Endothelial cell of umbilical vein (primary cell): ENCODE results near the gene GBF1. TPM values are rescaled to one million over a fixed set of nuclear protein-coding genes. Genes with fewer than 3 reads are reported as not detected.

Source experiments
- BruUV-seq: library from RNA; stranded (reverse); fragments of 400-500 nt; replicated peaks from 2 replicates; lab custom pipeline; 2021; lab: Mats Ljungman, UMichigan
- CTCF ChIA-PET: fragments of 300-600, 350-600 bp; sonication (Branson Sonifier 250); formaldehyde crosslinking; loops from one replicate; lab custom pipeline; 2021; ENCODE audit warnings: antibody characterized with exemption, inconsistent platforms; lab: Charles Lee
- POLR2A ChIA-PET: fragments of 300-600, 350-600 bp; sonication (Branson Sonifier 250); formaldehyde crosslinking; loops from one replicate; lab custom pipeline; 2021; ENCODE audit warnings: antibody characterized with exemption, inconsistent platforms; lab: Charles Lee
- DNase-seq: peaks from one replicate; pipeline ENCODE4 v3.0.0-alpha.2; 2011; ENCODE audit warnings: low read depth, low spot score
- FAIRE-seq: peaks from 2 replicates; lab custom pipeline; 2011; peaks lifted over from hg19 to GRCh38; lab: Jason Lieb, UNC
- H2AFZ ChIP-seq: 2 replicates; pipeline ENCODE4 v1.6.0; 2012; ENCODE audit warnings: low read depth, low read length, control low read depth, inconsistent platforms
- H3K27ac ChIP-seq: 2 replicates; pipeline ENCODE4 v1.5.1; 2011; ENCODE audit warnings: low read depth, mild to moderate bottlenecking, control low read depth, low read length, moderate library complexity; ENCODE audit not compliant: insufficient read depth
- H3K27me3 ChIP-seq, 2 experiments: 2 replicates each; pipeline versions ENCODE4 v1.6.0 to v1.6.1; 2011; ENCODE audit warnings: low read length in 2 of 2, mixed read lengths in 1 of 2; ENCODE audit not compliant: control insufficient read depth in 2 of 2, insufficient read depth in 2 of 2
- H3K36me3 ChIP-seq, 2 experiments: 2 replicates in 1 of 2; 3 replicates in 1 of 2; pipeline ENCODE4 v1.5.1; 2011; ENCODE audit warnings: low read length in 2 of 2, mild to moderate bottlenecking in 1 of 2, moderate library complexity in 1 of 2; ENCODE audit not compliant: control insufficient read depth in 2 of 2, insufficient read depth in 2 of 2; ENCODE audit errors: extremely low read depth in 1 of 2
- H3K4me1 ChIP-seq: 3 replicates; pipeline ENCODE4 v1.5.1; 2011; ENCODE audit warnings: mild to moderate bottlenecking, low read length; ENCODE audit not compliant: control insufficient read depth, insufficient read depth; ENCODE audit errors: extremely low read depth
- H3K4me2 ChIP-seq: 2 replicates; pipeline ENCODE4 v1.6.1; 2011; ENCODE audit warnings: low read length, control low read depth, mixed read lengths; ENCODE audit not compliant: insufficient read depth
- H3K4me3 ChIP-seq, 3 experiments: fragments of 200-600 bp in 1 of 3; sonication (generic), shearing (Covaris generic) in 1 of 3; replicated peaks in 1 of 3; 2 replicates each; pipeline ENCODE4 v1.5.1; 2011 to 2016; ENCODE audit warnings: control low read depth in 3 of 3, low read length in 3 of 3, mild to moderate bottlenecking in 2 of 3, inconsistent platforms in 1 of 3, low read depth in 1 of 3, moderate library complexity in 1 of 3; ENCODE audit not compliant: insufficient read depth in 1 of 3
- H3K79me2 ChIP-seq: 2 replicates; pipeline ENCODE4 v1.6.0; 2012; ENCODE audit warnings: low read length, inconsistent platforms; ENCODE audit not compliant: control insufficient read depth, insufficient read depth
- H3K9ac ChIP-seq: replicated peaks from 2 replicates; pipeline ENCODE3; 2011; ENCODE audit warnings: low read length, control low read depth; ENCODE audit not compliant: insufficient read depth; ENCODE audit errors: extremely low read depth
- H3K9me1 ChIP-seq: replicated peaks from 3 replicates; pipeline ENCODE4 v1.6.0; 2011; ENCODE audit warnings: mild to moderate bottlenecking, low read length; ENCODE audit not compliant: control insufficient read depth, insufficient read depth; ENCODE audit errors: extremely low read depth
- H3K9me3 ChIP-seq: replicated peaks from 2 replicates; pipeline ENCODE4 v1.5.1; 2012; ENCODE audit warnings: low read length, inconsistent platforms; ENCODE audit not compliant: control insufficient read depth, insufficient read depth
- H4K20me1 ChIP-seq: replicated peaks from 2 replicates; pipeline ENCODE3; 2011; ENCODE audit warnings: mild to moderate bottlenecking, low read length; ENCODE audit not compliant: control insufficient read depth, insufficient read depth; ENCODE audit errors: extremely low read depth
- CTCF ChIP-seq, 2 donors: IDR thresholded peaks; 1 replicate in 1 of 2; 2 replicates in 1 of 2; pipeline ENCODE4 v1.5.1; 2011; ENCODE audit warnings: low read length in 2 of 2, mild to moderate bottlenecking in 2 of 2, moderate library complexity in 2 of 2, control low read depth in 1 of 2, inconsistent platforms in 1 of 2, low read depth in 1 of 2; ENCODE audit not compliant: insufficient read depth in 1 of 2; ENCODE audit errors: extremely low read depth in 1 of 2
- EZH2 ChIP-seq: IDR thresholded peaks from 2 replicates; pipeline ENCODE4 v1.6.1; 2012; ENCODE audit warnings: borderline replicate concordance, low read depth, mild to moderate bottlenecking, moderate library complexity, low read length, inconsistent platforms; ENCODE audit not compliant: severe bottlenecking
- FOS ChIP-seq: IDR thresholded peaks from 2 replicates; pipeline ENCODE4 v1.6.1; 2011; ENCODE audit warnings: mild to moderate bottlenecking, low read length, moderate library complexity, borderline replicate concordance; ENCODE audit not compliant: insufficient read depth
- GATA2 ChIP-seq: IDR thresholded peaks from 2 replicates; pipeline ENCODE4 v1.7.0; 2011; ENCODE audit warnings: low read depth, mild to moderate bottlenecking, moderate library complexity, mixed read lengths, low read length; ENCODE audit not compliant: insufficient read length, insufficient read depth
- JUN ChIP-seq: IDR thresholded peaks from 2 replicates; pipeline ENCODE4 v1.6.1; 2011; ENCODE audit warnings: borderline replicate concordance, low read depth; ENCODE audit not compliant: insufficient read length, insufficient read depth
- MAX ChIP-seq: IDR thresholded peaks from 2 replicates; pipeline ENCODE4 v1.6.1; 2011; ENCODE audit not compliant: insufficient read depth, insufficient read length
- MYC ChIP-seq: IDR thresholded peaks from one replicate; pipeline ENCODE4 v1.6.1; 2011; ENCODE audit warnings: mild to moderate bottlenecking, low read depth, low read length
- POLR2A ChIP-seq: IDR thresholded peaks from 2 replicates; pipeline ENCODE4 v1.6.1; 2012; ENCODE audit warnings: low read depth, mild to moderate bottlenecking, control low read depth, low read length
- POLR2AphosphoS5 ChIP-seq: IDR thresholded peaks from 2 replicates; pipeline ENCODE4 v1.6.1; 2012; ENCODE audit warnings: low read depth, mild to moderate bottlenecking, control low read depth, low read length, moderate library complexity; ENCODE audit not compliant: insufficient read depth
- dilution Hi-C: fragments of 300-500 bp; cut with MboI; formaldehyde crosslinking; loops from one replicate; pipeline ENCODE4 v1.15.0; 2019; ENCODE audit warnings: low sequenced_read_pairs; ENCODE audit not compliant: extremely low pct_ligation_motif_present
- intact Hi-C: fragments of 100-400 bp; cut with micrococcal nuclease; formaldehyde crosslinking; loops from one replicate; pipeline ENCODE4 v1.10.0; 2022
- polyA plus RNA-seq, 4 experiments: library from polyadenylated mRNA; depleted of rRNA in 3 of 4; stranded (reverse) in 3 of 4; unstranded in 1 of 4; fragments of >200 nt; gene quantifications; 2 replicates each; pipeline versions ENCODE4 v1.2.1 to v1.2.3, GENCODE V29; 2011 to 2012; ENCODE audit warnings: missing spikeins in 1 of 4
- total RNA-seq: library from RNA; stranded (reverse); gene quantifications from 2 replicates; pipeline ENCODE4 v1.2.3, GENCODE V29; 2021

GBF1 gene
- total and polyA plus RNA-seq, 2 donors (not counting 3 experiments of a cell fraction or from before 2014, with no cell fraction given) = 26.0 to 49.7 TPM

- Histone ChIP-seq H3K27ac (peak overlapping the region; percentile 51), H3K4me2 (peak overlapping the region; percentile 33), H3K36me3 (peaks cover 0 to 23% of the 10 kb centered on the region in 2 experiments), H3K9me1 (no peaks in the 10 kb centered on the region), H3K9me3 (no peaks in the 10 kb centered on the region), H3K4me1 (peaks cover 17% of the 10 kb centered on the region), H3K4me3 (peak overlapping the region in 2 of 3 experiments; percentile 31 to 53), H3K79me2 (no peaks in the 10 kb centered on the region), H3K27me3 (peaks cover 2 to 4% of the 10 kb centered on the region in 2 experiments), H2AFZ (no peak overlapping the region), H4K20me1 (no peaks in the 10 kb centered on the region), H3K9ac (peak overlapping the region; percentile 44)
- ChIA-PET CTCF (interaction anchor here (1.1 to 9.2 kb wide), 6 partner anchors 12 to 228 kb away, joined by 3 to 168 read pairs (median 10); no protein-coding TSS in a partner anchor), POLR2A (no interaction called here)
- FAIRE-seq (no peak), DNase-seq (no peak)
- BruUV-seq = no TSS peak
- TF ChIP-seq FOS (no peak), EZH2 (no peak), POLR2A (no peak), POLR2AphosphoS5 (no peak), JUN (no peak), MYC (no peak), CTCF (IDR thresholded peaks at IDR 0.05; ENCODE audit: extremely low read depth in 1 of 2, insufficient read depth in 1 of 2, low read depth in 1 of 2, low read length in 2 of 2) (no peak), MAX (no peak), GATA2 (no peak)
- intact Hi-C loops (no loop called here), dilution Hi-C loops (no loop called here)
Observed at GRCh38 chr10:102396317-102396650, 151.0 kb downstream of the GBF1 start.
